HG02623 (cell line): ENCODE data around the gene RPL12.
"Not testable (repeated sequence)": the region's sequence is repeated elsewhere in the genome, so short reads cannot be mapped to it uniquely, and the experiment has no call there.

Experiments
- ATAC-seq: cut with Tn5 transposase; IDR thresholded peaks from one replicate; pipeline ENCODE4 v1.9.1; 2021; ENCODE audit warnings: moderate library complexity; ENCODE audit not compliant: unreplicated experiment

Gene RPL12

GRCh38 chr9:127470662-127471061, 19.5 kb upstream of the RPL12 start:
- ATAC-seq = no peak

- no peak for ATAC-seq
Observed at GRCh38 chr9:127467621-127468020, 16.4 kb upstream of the RPL12 start.

- ATAC-seq = not testable (repeated sequence)
Observed at GRCh38 chr9:127466407-127466917, 15.3 kb upstream of the RPL12 start.

- no peak for ATAC-seq
Observed at GRCh38 chr9:127463911-127464310, 12.7 kb upstream of the RPL12 start.

GRCh38 chr9:127463382-127463781, 12.2 kb upstream of the RPL12 start:
- ATAC-seq = no peak

- no peak for ATAC-seq
Observed at GRCh38 chr9:127458921-127459320, 7.7 kb upstream of the RPL12 start.

- ATAC-seq = no peak
Observed at GRCh38 chr9:127457191-127457878, 6.1 kb upstream of the RPL12 start.

- no peak for ATAC-seq
Observed at GRCh38 chr9:127455324-127455992, 4.3 kb upstream of the RPL12 start.

- ATAC-seq = no peak
Observed at GRCh38 chr9:127452691-127453090, 1.5 kb upstream of the RPL12 start.

- peak; percentile 8 for ATAC-seq
Observed at GRCh38 chr9:127451858-127452656, 851 bp upstream of the RPL12 start.

- no peak for ATAC-seq
Observed at GRCh38 chr9:127451608-127451857, 327 bp upstream of the RPL12 start.

- ATAC-seq = no peak
Observed at GRCh38 chr9:127450243-127450760, 904 bp downstream of the RPL12 start.

- no peak for ATAC-seq
Observed at GRCh38 chr9:127449332-127449966, 1.8 kb downstream of the RPL12 start.

GRCh38 chr9:127448112-127448805, 2.9 kb downstream of the RPL12 start:
- no peak for ATAC-seq

GRCh38 chr9:127447416-127448111, 3.6 kb downstream of the RPL12 start:
- no peak for ATAC-seq

- no peak for ATAC-seq
Observed at GRCh38 chr9:127446713-127447415, 4.3 kb downstream of the RPL12 start.

- ATAC-seq = no peak
Observed at GRCh38 chr9:127445851-127446712, 5.1 kb downstream of the RPL12 start.
